GM18873 (cell line): ENCODE measurements around the gene TSPO2.

Source experiments
- ATAC-seq: cut with Tn5 transposase; IDR thresholded peaks from one replicate; pipeline ENCODE4 v1.9.1; 2021; ENCODE audit warnings: mild to moderate bottlenecking, moderate library complexity, moderate number of reproducible peaks; ENCODE audit not compliant: unreplicated experiment, low FRiP score

Gene TSPO2

DNA sequence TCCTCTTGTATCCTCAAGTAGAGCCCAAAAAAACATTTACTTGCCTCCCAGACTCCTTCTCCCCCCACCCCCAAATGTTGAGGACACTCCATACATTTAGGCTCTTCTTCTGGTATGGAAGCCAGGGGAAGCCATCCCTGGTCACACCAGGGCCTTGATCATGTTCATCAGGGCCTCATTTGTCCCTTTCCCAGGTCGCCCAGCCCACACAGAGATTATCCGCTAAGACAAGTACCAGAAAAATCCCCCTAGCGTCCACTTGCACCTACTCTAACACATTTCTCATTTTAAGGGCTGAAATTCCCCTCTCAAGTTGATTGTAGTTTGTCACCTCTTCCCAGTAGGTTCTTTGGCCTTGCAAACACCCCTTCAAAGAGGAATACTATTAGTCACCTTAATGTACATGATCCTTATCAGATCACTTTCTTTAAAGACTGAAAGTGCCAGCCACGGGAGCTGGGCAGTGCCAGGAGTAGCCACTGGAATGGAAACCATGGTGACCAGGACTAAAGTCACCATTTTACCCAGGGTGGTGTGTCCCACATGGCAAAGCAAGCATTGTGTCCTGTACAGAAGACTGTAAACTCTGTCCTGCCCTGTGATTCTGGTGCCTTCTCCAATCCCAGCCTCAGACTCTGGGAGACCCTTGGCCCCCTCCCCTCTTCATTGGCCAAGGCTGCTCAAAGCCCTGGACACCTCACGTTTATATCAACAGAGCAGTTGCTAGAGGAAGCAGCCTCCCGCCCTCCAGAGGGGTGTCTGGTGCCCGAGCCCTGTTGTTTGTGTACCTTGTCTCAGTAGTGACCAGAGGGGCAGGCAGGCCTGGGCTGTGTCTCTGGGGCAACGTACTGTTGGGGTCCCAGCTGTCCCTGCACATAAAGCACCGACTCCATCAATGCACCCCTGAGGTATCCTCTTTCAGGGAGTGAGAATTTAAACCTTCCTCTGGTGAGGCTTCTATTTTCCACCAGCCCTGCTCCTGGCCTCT, 5.8 kb downstream of the TSPO2 start:
- ATAC-seq = no peak

DNA sequence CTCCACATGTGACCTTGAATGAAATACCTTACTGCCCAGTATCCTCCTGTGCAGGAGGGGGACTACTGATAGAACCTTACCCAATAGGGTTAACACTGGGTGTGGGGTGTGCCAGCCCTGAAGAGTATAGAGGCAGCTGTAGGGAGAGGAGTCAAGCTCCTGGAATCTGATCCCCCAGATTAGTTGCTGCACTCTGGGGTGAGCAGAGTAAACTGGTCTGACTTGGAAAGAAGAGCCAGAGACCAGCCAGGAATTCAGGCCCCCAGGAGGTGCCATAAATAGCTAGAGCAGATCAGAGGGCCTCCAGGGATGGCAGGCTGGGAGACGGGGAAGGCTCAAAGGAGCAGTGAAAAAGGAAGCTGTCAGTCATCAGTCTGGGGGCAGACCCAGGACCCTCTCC, 7.3 kb downstream of the TSPO2 start:
- no peak for ATAC-seq

DNA sequence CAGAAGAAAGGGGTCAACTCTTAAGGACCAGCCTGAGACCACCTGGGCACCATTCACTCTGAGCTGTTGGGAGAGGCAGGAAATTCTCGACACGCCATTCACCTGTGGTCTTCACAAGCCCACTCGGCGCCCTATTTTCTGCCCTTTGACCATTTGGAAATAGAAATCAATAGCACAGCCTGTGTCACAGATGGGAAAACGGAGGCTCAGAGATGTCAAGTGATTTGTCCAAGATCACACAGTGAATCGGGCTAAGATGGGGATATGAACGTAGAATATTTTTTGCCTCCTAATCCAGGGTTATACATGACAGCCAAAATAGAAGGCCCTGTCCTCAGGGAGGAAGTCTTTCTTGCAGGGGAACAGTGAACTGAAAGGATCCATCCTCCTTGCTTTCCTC, 7.7 kb downstream of the TSPO2 start:
- no peak for ATAC-seq

DNA sequence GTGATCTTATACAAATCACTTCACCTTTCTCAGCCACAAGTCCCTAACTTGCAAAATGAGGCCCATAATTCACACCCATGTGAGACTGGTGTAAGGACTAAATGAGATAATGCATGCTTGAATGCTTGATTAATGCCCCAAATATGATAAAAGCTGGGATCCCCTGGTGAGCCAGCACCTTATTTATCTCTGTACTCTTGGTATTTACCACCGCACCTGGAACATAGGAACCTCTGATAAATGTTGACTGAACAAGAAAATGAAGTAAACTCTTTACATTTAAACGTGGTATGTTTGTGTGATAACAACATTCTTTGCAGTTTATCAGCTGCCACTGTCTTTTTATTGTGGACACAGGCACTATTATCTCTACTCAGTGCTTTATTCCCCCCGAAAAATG, 8.3 kb downstream of the TSPO2 start:
- no peak for ATAC-seq

DNA sequence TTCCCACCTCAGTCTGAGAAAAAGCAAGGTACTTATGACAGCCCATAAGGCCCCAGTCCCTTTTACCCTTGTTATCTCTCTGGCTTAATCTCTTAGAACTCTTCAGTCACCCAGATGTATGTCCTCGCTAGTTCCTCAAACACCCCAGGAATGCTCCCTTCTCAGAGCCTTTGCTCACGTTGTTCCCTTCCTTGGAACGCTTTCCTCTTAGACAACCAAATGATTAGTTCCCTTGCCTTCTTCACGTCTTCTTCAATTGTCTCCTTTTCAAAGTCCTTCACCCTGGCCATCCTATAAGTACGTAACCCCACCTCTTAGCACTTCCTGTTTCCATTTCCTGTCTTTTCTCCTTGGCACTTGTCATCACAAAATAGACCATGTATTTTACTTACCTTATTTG, 9.6 kb downstream of the TSPO2 start:
- ATAC-seq = no peak

DNA sequence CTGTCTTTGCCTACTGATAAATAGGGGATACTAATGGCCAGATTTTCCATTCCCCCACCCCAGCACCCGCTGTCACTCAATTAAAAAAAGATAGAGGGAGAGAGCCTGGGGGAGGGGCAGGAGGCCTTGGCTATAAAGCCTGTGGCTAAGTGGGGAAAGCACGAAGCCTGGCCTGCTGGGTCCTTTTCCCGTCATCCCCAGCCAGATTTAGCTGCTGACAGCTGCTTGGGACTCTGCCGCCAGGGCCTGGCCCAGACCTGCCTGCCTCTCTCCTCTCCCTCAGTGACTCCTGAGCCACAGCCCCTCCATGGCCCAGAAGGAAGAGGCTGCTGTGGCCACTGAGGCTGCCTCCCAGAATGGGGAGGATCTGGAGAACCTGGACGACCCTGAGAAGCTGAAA, 10.8 kb downstream of the TSPO2 start, which contains the start of gene APOBEC2:
APOBEC2 (plus strand) TSS at position 162 of the 400 bp plus-strand sequence; CDS start at position 308, 146 bp downstream.
- ATAC-seq = no peak

DNA sequence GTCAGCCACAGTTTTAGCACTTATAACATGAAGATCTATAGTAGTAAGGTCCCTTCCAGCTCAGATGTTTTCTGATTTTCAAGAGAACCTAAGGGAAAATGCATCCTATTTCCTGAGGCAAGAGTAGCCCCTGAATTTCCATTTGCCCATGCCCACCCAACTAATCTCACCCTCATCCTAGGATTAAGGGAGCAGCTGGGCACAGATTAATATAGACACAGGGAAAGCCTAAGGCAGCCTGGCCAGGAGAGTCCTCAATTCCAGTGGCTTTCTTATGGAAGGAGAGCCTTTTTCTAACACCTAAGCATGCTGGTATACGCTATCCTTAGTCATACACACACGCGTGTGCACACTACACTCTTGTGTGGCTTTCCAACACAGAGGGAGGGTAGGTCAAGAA, 12.2 kb downstream of the TSPO2 start:
- ATAC-seq = no peak

DNA sequence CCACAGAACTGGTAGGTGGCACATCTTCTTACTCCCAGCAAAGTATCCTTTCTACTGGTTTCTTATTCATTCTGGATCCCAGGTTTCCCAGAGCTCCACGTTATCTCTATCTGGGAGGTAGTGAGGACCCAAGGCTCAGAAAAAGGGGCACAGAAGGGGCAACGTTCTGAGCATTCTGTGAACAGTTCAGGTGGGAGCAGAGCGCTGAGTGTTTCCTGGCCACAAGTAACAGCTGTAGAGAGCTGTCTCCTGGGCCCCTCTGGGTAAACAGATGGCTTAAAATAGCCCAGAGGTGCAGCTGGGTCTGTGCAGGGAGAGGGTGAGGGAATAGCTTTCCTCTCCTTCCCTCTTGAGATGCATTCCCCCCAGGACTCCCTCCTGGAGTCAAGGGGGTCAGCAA, 12.9 kb downstream of the TSPO2 start:
- ATAC-seq = no peak

DNA sequence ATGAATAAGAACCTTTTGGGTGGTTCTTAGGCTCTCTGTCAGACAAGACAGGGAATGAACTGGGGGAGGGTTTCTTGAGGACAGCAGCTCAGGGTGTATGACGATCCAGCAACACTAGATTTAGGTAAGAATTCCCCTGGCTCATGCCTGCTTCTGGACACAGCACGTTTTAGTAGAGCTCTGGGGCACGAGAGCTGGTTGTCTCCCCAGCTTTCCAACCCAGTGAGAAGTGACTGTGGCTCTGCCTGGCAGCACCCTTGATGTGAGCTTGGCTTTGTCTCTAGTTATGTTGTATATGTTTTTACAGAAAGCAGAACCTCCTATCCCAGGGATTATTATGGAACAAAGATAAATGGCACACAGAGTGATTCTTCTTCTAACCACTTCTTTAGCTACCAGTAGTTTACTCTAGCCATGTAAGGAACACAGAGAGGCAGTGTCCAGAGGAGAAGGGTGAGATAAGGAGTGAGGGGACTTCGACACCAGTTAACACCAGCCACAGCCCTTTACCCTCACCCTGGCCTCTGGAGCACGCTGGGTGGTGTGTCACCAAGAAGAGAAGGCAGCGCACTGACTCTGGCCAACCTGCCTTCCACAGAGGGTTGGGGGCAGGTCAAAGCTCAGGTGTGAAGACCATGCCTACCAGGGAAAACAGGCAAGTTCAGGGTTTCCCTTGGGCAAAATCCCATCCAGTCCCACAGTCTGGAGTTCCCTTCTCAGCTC, 14.7 kb downstream of the TSPO2 start:
- ATAC-seq = no peak

DNA sequence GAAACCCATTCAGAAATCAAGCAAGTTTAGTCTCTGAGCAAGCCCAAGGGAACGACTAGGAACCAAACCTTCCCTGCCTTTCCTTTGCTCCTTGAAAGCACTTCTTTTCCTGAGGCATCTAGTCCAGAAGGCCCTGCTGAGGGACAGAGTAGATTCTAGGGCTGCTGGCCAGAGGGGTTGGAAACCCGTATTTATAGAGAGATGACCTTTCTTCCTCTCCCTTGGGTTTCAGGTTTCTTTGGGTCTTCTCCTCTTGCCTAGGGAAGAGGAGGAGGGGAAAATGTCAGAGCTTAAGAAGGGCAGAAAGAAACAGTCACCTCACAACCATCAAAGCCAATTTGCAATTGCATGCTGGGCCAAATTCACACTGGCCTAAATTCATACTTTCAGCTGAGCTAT, 16.5 kb downstream of the TSPO2 start:
- no peak for ATAC-seq

DNA sequence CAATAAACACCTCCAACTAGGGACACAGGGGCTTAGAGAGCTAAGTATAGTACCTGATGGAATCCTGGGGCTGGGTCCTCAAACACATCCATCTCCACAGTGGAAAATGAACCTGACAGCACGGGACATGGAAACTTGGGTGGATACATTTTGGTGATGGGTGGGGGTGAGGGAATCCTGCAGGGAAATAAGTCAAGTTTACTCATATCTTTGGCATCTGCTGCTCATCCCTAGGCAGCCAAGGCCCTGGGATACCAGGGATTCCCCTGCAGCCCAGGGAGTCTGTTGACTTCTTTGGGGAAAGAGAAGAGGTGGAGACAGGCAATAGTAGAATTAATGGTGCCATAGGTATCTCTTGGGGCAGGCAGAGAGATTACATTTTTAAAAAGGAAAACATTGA, 17.3 kb downstream of the TSPO2 start:
- ATAC-seq = no peak

DNA sequence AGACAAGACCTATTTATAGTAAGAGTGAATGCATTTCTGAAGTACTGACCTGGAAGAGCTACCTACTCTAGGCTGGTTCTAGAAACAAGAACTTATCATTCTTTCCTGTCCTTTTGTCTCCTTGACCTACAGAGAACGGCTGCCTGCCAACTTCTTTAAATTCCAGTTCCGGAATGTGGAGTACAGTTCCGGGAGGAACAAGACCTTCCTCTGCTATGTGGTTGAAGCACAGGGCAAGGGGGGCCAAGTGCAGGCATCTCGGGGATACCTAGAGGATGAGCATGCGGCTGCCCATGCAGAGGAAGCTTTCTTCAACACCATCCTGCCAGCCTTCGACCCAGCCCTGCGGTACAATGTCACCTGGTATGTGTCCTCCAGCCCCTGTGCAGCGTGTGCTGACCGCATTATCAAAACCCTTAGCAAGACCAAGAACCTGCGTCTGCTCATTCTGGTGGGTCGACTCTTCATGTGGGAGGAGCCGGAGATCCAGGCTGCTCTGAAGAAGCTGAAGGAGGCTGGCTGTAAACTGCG, 19.0 kb downstream of the TSPO2 start:
- no peak for ATAC-seq

DNA sequence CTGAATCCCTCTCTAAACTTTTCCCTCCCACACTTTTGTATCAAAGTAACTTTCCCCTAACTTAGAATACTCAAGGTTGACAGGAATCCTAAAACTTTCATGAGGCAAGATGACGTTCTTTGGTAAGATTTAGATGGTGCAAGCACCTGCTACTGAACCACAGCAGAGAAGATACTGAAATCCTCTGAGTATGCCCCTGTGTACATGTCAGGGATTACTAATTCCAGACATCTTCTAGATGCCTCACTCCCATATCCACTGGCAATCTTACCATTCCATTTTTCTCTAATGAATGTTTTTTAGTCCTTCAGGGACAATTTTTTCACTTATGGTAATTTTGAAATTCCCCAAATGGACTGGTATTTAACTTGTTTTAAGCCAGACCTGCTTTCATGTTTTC, 19.8 kb downstream of the TSPO2 start:
- no peak for ATAC-seq

DNA sequence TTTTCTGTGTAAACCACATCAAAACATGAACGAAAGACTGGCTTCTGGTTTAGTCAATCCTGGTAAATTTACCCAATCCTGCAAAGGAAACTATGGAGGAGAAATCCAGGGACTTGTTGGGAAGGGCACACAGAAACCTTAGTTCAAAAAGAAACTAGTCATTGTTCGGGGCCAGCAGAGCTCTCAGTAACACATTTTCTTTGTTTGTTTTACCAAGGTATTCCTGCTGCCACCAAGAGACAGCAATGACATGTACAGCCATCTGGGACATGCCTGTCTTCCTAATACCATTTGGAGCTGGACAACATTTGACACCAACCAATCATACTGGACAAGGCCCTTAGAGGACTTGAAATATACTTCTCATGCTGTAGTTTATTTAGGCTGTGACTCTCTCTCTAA, 21.6 kb downstream of the TSPO2 start:
- ATAC-seq = no peak

DNA sequence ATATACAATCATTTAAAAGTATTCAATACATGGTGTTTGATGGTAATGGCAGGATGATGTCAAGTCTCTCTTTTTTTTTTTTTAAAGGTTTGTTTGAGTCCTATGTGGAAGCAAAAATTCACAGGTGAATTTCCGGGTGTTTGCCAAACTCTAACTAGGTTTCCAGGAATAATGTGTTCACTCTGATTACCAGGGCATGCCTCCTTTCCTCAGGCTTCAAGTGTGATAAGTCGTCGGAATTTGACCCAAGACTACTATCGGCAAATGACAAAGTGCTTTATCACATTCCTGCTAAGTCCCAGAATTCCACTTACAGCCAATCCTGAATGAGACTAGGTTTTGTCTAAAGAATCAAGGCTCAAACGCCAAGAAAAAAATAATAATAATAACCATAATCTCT, 22.6 kb downstream of the TSPO2 start:
- ATAC-seq = no peak

DNA sequence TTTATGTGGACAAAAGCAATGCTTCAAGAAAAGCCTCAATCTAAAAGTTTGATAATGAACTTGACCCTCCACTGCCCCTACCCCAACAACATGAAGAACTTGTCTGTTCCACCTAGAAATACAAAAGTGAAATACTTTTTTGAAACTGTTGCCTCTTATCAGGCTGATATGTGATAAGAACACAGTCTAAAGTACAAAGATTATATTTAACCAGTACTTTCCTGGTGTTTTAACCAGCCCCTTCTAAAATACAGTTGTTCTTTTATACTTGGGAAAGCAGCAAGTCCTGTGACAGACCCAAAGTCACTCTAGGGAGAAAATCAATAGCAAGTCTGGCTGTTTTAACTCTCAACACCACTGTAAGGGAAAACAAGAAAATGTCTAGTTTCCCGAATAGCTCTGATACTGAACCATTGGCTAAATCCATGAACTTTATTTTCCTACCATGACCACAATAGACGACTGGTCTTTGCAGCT, 23.3 kb downstream of the TSPO2 start:
- ATAC-seq = no peak

DNA sequence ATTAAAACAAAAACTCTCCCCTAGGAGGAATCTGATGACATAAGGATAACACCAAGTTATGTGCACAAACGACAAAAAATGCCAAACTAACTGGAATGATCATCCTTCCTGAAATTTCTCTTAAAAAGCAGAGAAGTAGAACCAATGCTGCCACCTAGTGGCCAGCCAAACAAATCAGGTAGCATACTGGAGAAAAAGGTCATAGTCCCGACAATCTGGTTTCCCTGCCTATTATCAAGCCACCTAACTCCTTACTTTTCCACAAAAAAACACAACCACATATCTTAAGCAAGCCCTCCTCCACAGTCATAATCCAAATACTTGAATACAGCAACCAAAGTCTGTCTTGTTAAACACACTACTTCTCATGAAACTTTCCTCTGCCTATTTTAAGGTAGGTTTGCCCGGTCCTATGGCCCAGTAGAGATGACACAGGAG, 24.6 kb downstream of the TSPO2 start:
- no peak for ATAC-seq

DNA sequence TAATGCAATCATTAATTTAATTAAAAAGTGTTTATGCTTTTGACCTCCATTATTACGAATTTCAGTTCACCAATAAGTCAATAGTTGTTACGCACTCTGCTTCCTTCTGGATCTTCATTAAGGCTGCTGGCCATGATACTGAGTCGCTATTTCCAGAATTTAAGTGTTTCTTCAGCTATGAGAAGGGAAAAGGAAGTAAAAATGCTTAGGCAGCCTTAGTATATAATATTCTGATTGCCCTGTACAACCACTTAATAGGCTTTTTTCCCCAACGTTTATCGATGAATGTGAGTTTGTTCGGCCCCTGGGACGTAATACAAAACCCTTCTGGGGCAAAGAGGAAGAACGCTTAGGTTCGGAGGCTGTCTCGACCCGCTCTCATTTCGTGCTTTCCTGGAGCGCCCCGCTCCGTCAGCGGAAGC, 29.2 kb downstream of the TSPO2 start:
- ATAC-seq = no peak

DNA sequence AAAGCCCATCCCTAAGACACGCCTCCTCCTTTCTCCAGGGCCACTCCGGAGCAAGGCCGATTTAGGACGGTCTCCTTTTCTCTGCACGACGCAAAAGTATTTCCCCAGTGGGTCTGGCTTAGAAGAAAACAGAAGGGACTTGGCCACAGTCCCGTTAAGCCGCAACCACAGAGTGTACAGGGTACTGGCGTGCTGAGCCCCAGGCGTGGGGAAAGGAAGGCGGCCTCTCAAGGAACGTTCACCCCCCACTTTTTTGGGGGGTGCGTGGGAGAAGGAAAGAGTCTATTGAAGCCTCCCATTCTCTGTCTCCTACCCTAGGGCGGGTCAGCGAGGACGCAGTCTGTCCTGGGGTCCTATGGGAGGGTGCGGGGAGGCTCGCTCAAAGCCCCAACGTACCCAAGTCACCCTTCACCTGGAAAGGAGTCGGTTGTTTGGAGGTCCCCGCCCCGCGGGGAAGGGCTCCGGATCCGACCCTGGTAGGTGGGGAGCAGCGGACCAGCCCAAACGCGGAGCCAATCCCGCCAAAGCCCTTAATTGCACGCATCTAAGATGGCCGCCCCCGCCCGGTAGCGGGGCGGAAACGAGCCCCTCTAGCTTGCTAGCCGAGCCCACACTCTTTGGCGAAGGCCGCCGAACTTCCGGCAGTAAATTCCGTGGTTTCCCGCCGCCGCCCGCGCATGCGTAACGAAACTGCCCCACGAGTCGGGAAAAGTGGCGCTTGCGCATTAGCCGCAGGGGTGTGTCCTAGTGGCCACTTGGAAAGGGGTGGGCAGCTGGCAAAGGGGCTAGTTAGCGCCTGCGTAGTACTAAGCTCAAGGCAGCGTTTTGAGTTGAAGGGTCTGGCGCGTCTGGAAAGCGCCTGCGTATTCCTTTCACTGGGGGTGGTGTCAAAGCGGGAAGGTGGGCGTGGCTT, 29.9 kb downstream of the TSPO2 start, which contains the start of gene OARD1:
OARD1 (minus strand) TSS at position 434 of the 913 bp plus-strand sequence. CDS start 722 bp downstream, outside the sequence.
- ATAC-seq = peak; percentile 58

DNA sequence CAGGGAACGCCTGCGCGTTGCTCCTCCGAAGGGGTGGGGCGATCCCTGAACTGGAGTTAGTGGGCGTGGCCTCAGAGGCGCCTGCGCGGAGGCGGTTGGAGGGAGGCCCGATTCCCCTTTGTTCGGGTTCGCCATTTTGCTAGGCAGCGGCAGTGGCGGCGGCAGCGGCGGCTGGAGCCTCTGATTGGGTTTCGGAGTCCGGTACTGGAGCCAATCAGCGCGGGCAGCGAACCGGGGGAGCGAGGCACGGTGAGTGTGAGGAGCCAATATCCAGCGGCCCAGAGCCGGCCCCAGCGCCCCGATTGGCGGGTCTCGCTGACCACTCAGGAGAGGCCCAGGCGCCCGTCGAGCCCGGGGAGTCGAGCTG, 30.6 kb downstream of the TSPO2 start, which contains the start of gene NFYA:
NFYA (plus strand) TSS at position 139 of the 367 bp plus-strand sequence. CDS start 6,116 bp downstream, outside the sequence.
- peak; percentile 64 for ATAC-seq
